AG08395 (cell line): ENCODE measurements around the gene TMEM184B.
A peak's percentile ranks its signal among the peaks of the same experiment; 100 is the strongest.

Source experiments
- DNase-seq: peaks from one replicate; pipeline ENCODE4 v3.0.0; 2012; ENCODE audit warnings: mixed read lengths, low spot score

TMEM184B gene

GRCh38 chr22:38226853-38227649, 45.8 kb downstream of the TMEM184B start:
- DNase-seq, result no peak

GRCh38 chr22:38223289-38223960, 49.4 kb downstream of the TMEM184B start:
- DNase-seq, result no peak

- DNase-seq, result no peak
Measured at GRCh38 chr22:38222797-38223119, 50.1 kb downstream of the TMEM184B start.

GRCh38 chr22:38221908-38222796, 50.7 kb downstream of the TMEM184B start:
- DNase-seq, result no peak

- no peak for DNase-seq
Measured at GRCh38 chr22:38221407-38221806, 51.4 kb downstream of the TMEM184B start.

- no peak for DNase-seq
Measured at GRCh38 chr22:38220653-38221386, 52.0 kb downstream of the TMEM184B start.

GRCh38 chr22:38220163-38220562, 52.6 kb downstream of the TMEM184B start:
- no peak for DNase-seq

GRCh38 chr22:38219632-38220031, 53.2 kb downstream of the TMEM184B start:
- DNase-seq, result no peak

- peak; percentile 89 for DNase-seq
Measured at GRCh38 chr22:38218661-38219622, 53.9 kb downstream of the TMEM184B start.

GRCh38 chr22:38215156-38216038, 57.4 kb downstream of the TMEM184B start:
- DNase-seq, result no peak

- DNase-seq, result peak; percentile 65
Measured at GRCh38 chr22:38214302-38215056, 58.3 kb downstream of the TMEM184B start.

- DNase-seq, result no peak
Measured at GRCh38 chr22:38213990-38214301, 58.9 kb downstream of the TMEM184B start.

GRCh38 chr22:38213319-38213989, 59.4 kb downstream of the TMEM184B start:
- DNase-seq, result no peak

GRCh38 chr22:38212442-38212841, 60.4 kb downstream of the TMEM184B start:
- no peak for DNase-seq

GRCh38 chr22:38211556-38211955, 61.3 kb downstream of the TMEM184B start:
- no peak for DNase-seq

- DNase-seq, result no peak
Measured at GRCh38 chr22:38208551-38208968, 64.2 kb downstream of the TMEM184B start.

GRCh38 chr22:38207898-38208432, 64.8 kb downstream of the TMEM184B start:
- DNase-seq, result no peak
